Breast epithelium (tissue), 3 donors: Measurements from ENCODE around the gene PRELID1.

Experiments used
- CTCF ChIP-seq, 3 donors: fragments of 450-650 bp; IDR thresholded peaks; one replicate each; pipeline ENCODE4 v1.5.1; 2016 to 2017; ENCODE audit warnings: antibody characterized with exemption in 3 of 3, mild to moderate bottlenecking in 3 of 3, moderate library complexity in 3 of 3
- POLR2A ChIP-seq: fragments of 450-650 bp; IDR thresholded peaks from one replicate; pipeline ENCODE4 v1.6.1; 2016; ENCODE audit warnings: antibody characterized with exemption, mild to moderate bottlenecking, moderate library complexity

DNA sequence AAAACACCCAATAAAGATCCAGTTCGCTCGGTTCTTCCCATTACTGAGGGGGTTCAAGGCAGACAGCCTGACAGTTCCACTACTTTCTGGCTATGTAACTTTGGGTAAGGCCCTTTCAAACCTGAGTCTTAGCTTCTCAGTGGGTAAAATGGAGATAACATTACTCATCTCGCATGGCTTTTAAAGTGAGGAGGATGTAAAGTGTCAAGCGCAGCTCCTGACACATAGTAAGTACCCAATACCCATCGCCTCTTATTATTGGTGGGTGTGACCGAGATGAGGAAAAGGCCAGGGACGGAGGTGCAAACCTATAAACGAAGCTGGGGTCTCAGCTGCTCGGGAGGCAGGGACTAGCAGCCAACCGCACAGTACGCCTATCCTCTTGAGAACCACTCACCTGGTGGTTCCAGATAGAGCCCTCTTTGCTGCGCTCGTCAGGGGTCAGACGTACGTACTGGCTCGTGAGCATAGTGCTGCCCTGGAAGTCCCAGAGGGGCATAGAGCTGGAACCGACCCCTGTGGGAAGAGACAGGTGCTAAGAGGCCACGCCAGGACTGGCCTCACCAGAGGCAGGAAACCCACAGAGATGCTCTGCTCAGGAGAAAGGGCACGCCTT lies 47.3 kb downstream of the PRELID1 start:
- TF ChIP-seq POLR2A = no peak
- no peak for TF ChIP-seq CTCF (IDR thresholded peaks at IDR 0.05)
